Vagina (tissue), 2 donors: ENCODE results near the gene TMEM164. TPM values are rescaled to one million over a fixed set of nuclear protein-coding genes. Genes with fewer than 3 reads are reported as not detected.
A peak's percentile ranks its signal among the peaks of the same experiment; 100 is the strongest.

Experiments used
- DNase-seq, 2 donors: peaks; one replicate each; pipeline ENCODE4 v3.0.0-alpha.2; 2017; ENCODE audit errors: extremely low spot score in 2 of 2
- H3K27ac ChIP-seq: fragments of 200-600 bp; sonication (generic); one replicate; pipeline ENCODE4 v1.5.1; 2019
- H3K27me3 ChIP-seq: fragments of 200-600 bp; sonication (generic); one replicate; pipeline ENCODE4 v1.5.1; 2019
- H3K36me3 ChIP-seq, 2 donors: fragments of 200-600 bp; sonication (generic); one replicate each; pipeline ENCODE4 v1.5.1; 2017 to 2019
- H3K4me1 ChIP-seq: fragments of 200-600 bp; sonication (generic); one replicate; pipeline ENCODE4 v1.5.1; 2019
- H3K4me3 ChIP-seq, 2 donors: fragments of 200-600 bp; sonication (generic); 1 replicate in 1 of 2; 2 replicates in 1 of 2; pipeline ENCODE4 v1.5.1; 2016 to 2019
- H3K9me3 ChIP-seq: fragments of 200-600 bp; sonication (generic); one replicate; pipeline ENCODE4 v1.5.1; 2019
- CTCF ChIP-seq, 3 experiments: fragments of 450-650 bp in 2 of 3; fragments of 200-600 bp in 1 of 3; sonication (generic) in 1 of 3; IDR thresholded peaks; one replicate each; pipeline ENCODE4 v1.5.1; 2017 to 2019; ENCODE audit warnings: antibody characterized with exemption in 3 of 3, mild to moderate bottlenecking in 2 of 3, moderate library complexity in 2 of 3
- POLR2A ChIP-seq, 2 donors: fragments of 450-650 bp; IDR thresholded peaks; one replicate each; pipeline ENCODE4 v1.6.1; 2017; ENCODE audit warnings: antibody characterized with exemption in 2 of 2, mild to moderate bottlenecking in 2 of 2, moderate library complexity in 2 of 2
- POLR2AphosphoS5 ChIP-seq, 2 donors: sonication (generic); formaldehyde crosslinking; IDR thresholded peaks; one replicate each; pipeline ENCODE4 v1.9.0; 2017; ENCODE audit warnings: antibody characterized with exemption in 2 of 2, mild to moderate bottlenecking in 2 of 2, low read depth in 1 of 2; ENCODE audit not compliant: insufficient read depth in 1 of 2
- intact Hi-C: fragments of 100-400 bp; cut with DNase I; formaldehyde crosslinking; loops from one replicate; pipeline ENCODE4 v1.15.1; 2023
- total RNA-seq: library from RNA; depleted of rRNA; stranded (reverse); fragments of >200 nt; gene quantifications from one replicate; pipeline ENCODE4 v1.2.3, GENCODE V29; 2016

Gene TMEM164
- total RNA-seq, 1 donor from 2014 or later = 10.8 TPM

- no peaks in the 10 kb centered on the region for H3K27me3 ChIP-seq
- no peak for DNase-seq
- H3K4me1 ChIP-seq = no peaks in the 10 kb centered on the region
- no peaks in the 10 kb centered on the region for H3K36me3 ChIP-seq
- TF ChIP-seq POLR2A (IDR thresholded peaks at IDR 0.05) = no peak
- no peak overlapping the region for H3K27ac ChIP-seq
- no peaks in the 10 kb centered on the region for H3K9me3 ChIP-seq
- intact Hi-C loops = no loop called here
- H3K4me3 ChIP-seq = no peak overlapping the region
Observed at GRCh38 chrX:110012818-110013485, 10.0 kb downstream of the TMEM164 start.

- Histone ChIP-seq H3K27ac (no peak overlapping the region), H3K27me3 (no peaks in the 10 kb centered on the region), H3K4me1 (no peaks in the 10 kb centered on the region), H3K9me3 (no peaks in the 10 kb centered on the region), H3K36me3 (no peaks in the 10 kb centered on the region), H3K4me3 (no peak overlapping the region)
- no peak for DNase-seq
- intact Hi-C loops = no loop called here
- TF ChIP-seq CTCF (IDR thresholded peaks at IDR 0.05) (no peak), POLR2A (IDR thresholded peaks at IDR 0.05) (no peak), POLR2AphosphoS5 (IDR thresholded peaks at IDR 0.05; ENCODE audit: insufficient read depth in 1 of 2, low read depth in 1 of 2) (no peak)
Observed at GRCh38 chrX:110013968-110014367, 11.1 kb downstream of the TMEM164 start.

- no peak for DNase-seq
- H3K27ac ChIP-seq = no peak overlapping the region
- H3K4me1 ChIP-seq = no peaks in the 10 kb centered on the region
- intact Hi-C loops = no loop called here
- H3K9me3 ChIP-seq = no peaks in the 10 kb centered on the region
- H3K36me3 ChIP-seq = no peaks in the 10 kb centered on the region
- H3K27me3 ChIP-seq = no peaks in the 10 kb centered on the region
- H3K4me3 ChIP-seq = no peak overlapping the region
- no peak for TF ChIP-seq POLR2AphosphoS5 (IDR thresholded peaks at IDR 0.05; ENCODE audit: insufficient read depth in 1 of 2, low read depth in 1 of 2)
- TF ChIP-seq POLR2A (IDR thresholded peaks at IDR 0.05) = no peak
- no peak for TF ChIP-seq CTCF (IDR thresholded peaks at IDR 0.05)
Observed at GRCh38 chrX:110015032-110015431, 12.1 kb downstream of the TMEM164 start.

DNA sequence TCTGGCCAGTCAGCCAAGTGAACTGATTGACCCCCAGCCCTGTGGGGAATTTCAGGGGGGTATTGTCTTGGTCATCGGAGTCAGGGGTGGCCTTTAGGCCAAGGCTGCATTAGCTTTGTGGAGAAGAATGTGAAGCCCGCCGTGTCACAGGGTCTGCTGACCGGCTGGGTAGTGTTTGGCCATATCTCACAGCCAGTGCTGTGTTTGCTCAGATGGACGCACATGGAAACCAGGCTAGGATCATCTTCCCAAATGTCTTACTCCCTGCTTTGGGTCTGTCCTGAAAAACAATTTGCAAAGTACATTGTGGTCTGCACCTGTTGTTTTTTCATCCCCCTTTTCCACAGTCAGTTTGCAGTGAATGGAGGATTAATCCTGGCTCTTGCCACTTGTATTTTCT lies 13.0 kb downstream of the TMEM164 start:
- DNase-seq = no peak
- Histone ChIP-seq H3K9me3 (no peaks in the 10 kb centered on the region), H3K4me3 (no peak overlapping the region), H3K27me3 (no peaks in the 10 kb centered on the region), H3K27ac (no peak overlapping the region), H3K36me3 (no peaks in the 10 kb centered on the region), H3K4me1 (no peaks in the 10 kb centered on the region)
- intact Hi-C loops = no loop called here
- TF ChIP-seq CTCF (IDR thresholded peaks at IDR 0.05) (no peak), POLR2A (IDR thresholded peaks at IDR 0.05) (no peak), POLR2AphosphoS5 (IDR thresholded peaks at IDR 0.05; ENCODE audit: insufficient read depth in 1 of 2, low read depth in 1 of 2) (no peak)

DNA sequence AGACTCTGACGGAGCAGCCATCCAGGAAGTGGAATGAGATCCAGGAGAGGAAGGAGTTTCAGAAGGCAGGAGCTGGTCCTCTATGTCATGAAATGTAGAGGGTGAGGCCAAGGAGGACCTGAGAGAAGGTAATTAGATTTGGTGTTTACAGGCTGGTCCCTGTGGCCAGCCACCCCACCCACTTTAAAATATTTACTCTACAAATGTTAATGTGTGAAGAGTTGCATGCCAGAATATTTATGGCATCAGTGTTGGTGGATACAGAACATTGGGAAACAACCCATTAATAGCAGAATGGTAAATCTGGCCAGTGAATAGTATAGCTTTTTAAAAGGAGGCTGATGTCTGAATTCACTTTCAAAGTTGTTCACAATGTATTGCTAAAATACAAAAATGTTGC lies 17.6 kb downstream of the TMEM164 start:
- H3K27me3 ChIP-seq = no peaks in the 10 kb centered on the region
- no peak for DNase-seq
- peaks cover 6% of the 10 kb centered on the region for H3K4me1 ChIP-seq
- H3K9me3 ChIP-seq = no peaks in the 10 kb centered on the region
- H3K36me3 ChIP-seq = no peaks in the 10 kb centered on the region
- TF ChIP-seq POLR2AphosphoS5 (IDR thresholded peaks at IDR 0.05; ENCODE audit: insufficient read depth in 1 of 2, low read depth in 1 of 2) = no peak
- no peak overlapping the region for H3K4me3 ChIP-seq
- intact Hi-C loops = no loop called here
- H3K27ac ChIP-seq = no peak overlapping the region

- Histone ChIP-seq H3K4me1 (peaks cover 6% of the 10 kb centered on the region), H3K36me3 (no peaks in the 10 kb centered on the region), H3K27ac (peak overlapping the region; percentile 17), H3K9me3 (no peaks in the 10 kb centered on the region), H3K27me3 (no peaks in the 10 kb centered on the region), H3K4me3 (no peak overlapping the region)
- no peak for TF ChIP-seq POLR2A (IDR thresholded peaks at IDR 0.05)
- TF ChIP-seq CTCF (IDR thresholded peaks at IDR 0.05) = no peak
- no peak for TF ChIP-seq POLR2AphosphoS5 (IDR thresholded peaks at IDR 0.05; ENCODE audit: insufficient read depth in 1 of 2, low read depth in 1 of 2)
- DNase-seq = no peak
- intact Hi-C loops = no loop called here
Observed at GRCh38 chrX:110021258-110022022, 18.5 kb downstream of the TMEM164 start.
